ENCODE results near the gene SPTBN1.

DNA sequence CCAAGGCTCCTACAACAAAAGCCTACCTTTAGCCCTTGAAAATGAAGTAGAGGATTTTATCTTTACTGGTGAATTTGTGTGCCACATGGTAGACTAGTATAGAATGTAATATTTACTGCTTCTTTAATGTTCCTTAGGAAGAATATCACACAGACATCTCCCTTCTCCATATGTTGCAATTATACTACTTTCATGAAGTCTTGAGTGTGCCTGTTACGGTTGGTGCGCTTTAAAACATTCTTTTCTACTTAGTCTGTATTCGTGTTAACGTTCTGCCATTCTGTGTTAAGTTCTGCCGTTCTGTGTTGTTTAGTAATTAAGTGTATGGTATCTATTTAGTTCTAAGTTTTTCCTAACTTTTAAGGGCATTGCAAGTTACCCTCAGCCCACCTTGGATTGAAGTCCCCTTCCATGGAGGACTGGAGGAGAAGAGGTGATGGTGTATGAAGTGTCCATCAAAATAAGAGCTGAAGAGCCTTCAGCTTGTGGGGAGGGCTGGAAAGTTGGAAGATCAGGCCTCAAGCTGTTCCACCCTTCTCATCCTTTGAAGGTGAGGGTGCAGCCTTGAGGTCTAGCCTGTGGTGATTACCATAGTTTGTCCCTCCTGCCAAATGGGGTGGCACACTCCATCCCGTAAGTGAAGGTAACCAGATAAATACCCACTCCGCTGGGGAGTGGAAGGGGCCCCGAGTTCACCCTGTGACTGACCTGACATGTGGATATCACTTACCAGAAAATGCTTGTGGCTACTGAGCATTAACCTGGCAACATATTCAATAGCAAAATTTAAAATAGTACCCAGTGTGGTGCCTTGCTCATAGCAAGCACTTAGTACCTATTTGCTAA lies 131.3 kb downstream of the SPTBN1 start:
- TF ChIP-seq POLR2A (IDR thresholded peaks at IDR 0.05) (no peak), POLR2AphosphoS5 (IDR thresholded peaks at IDR 0.05) (no peak)

Measured in gastroesophageal sphincter (tissue), 2 donors.